ENCODE results near the gene UBQLNL.

GRCh38 chr11:5488385-5488784 is 28.1 kb downstream of the UBQLNL start, which contains the start of gene OR52D1:
- TF ChIP-seq NR3C1 (CRISPR knock-in tag; conservative IDR thresholded peaks at IDR 0.05; ENCODE audit: low read depth) (no peak), NFYB (CRISPR knock-in tag; conservative IDR thresholded peaks at IDR 0.05; ENCODE audit: low read depth) (no peak)

Measured in WTC11 (cell line).